GM18505 (cell line): Measurements from ENCODE around the gene CDYL2.

Source experiments
- ATAC-seq: cut with Tn5 transposase; IDR thresholded peaks from one replicate; pipeline ENCODE4 v1.9.1; 2021; ENCODE audit not compliant: unreplicated experiment
- POLR2A ChIP-seq: IDR thresholded peaks from 4 replicates; pipeline ENCODE4 v1.6.1; 2011; ENCODE audit warnings: borderline replicate concordance; ENCODE audit not compliant: insufficient read depth, insufficient read length; ENCODE audit errors: extremely low read depth

CDYL2 gene, protein sequence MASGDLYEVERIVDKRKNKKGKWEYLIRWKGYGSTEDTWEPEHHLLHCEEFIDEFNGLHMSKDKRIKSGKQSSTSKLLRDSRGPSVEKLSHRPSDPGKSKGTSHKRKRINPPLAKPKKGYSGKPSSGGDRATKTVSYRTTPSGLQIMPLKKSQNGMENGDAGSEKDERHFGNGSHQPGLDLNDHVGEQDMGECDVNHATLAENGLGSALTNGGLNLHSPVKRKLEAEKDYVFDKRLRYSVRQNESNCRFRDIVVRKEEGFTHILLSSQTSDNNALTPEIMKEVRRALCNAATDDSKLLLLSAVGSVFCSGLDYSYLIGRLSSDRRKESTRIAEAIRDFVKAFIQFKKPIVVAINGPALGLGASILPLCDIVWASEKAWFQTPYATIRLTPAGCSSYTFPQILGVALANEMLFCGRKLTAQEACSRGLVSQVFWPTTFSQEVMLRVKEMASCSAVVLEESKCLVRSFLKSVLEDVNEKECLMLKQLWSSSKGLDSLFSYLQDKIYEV

DNA sequence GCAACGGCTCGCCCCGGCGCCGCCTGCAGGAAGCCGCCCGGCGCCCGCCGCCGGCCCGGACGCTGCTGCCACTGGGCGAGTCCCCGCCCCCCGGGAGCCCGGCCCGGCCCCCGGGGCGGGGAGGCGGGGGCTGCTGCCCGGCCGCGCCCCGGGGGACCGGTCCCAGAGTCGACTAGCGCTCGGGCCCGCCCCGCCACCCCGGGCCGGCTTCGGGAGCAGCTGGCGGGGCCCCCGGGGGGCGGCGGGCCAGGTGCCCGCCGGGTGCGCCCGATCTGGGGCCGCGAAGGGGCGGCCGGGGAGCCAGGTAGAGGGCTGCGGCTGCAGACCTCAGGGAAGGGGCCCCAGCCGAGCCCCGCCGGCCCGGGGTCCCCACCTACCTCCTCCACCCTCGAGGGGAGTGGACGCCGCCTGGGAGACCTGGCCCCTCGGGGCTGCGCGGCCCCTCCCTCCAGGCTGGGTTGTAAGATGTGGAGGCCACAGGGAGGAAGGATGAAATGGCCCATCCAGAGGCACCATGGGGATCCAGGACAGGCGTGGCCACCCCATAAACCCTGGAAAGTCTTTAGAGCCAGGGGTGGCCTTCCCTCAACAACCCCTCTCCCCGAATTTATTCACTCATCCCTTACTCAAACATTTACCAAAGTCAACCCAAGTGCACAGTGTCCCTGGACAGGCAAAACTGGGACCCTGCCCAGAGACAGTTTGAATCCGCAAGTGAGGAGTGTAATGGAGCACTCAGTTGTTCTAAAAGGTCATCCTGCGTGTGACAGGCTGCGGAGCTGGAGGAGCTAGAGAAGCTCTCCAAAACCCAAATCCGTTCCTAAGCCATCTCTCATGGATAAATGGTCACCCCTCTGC is at the start of gene CDYL2:
Gene CDYL2, minus strand, starts transcription at position 73 of the 858 bp plus-strand sequence. CDS start 425 bp downstream, outside the sequence.
- peak; percentile 68 for ATAC-seq
- peak; percentile 12 for TF ChIP-seq POLR2A

DNA sequence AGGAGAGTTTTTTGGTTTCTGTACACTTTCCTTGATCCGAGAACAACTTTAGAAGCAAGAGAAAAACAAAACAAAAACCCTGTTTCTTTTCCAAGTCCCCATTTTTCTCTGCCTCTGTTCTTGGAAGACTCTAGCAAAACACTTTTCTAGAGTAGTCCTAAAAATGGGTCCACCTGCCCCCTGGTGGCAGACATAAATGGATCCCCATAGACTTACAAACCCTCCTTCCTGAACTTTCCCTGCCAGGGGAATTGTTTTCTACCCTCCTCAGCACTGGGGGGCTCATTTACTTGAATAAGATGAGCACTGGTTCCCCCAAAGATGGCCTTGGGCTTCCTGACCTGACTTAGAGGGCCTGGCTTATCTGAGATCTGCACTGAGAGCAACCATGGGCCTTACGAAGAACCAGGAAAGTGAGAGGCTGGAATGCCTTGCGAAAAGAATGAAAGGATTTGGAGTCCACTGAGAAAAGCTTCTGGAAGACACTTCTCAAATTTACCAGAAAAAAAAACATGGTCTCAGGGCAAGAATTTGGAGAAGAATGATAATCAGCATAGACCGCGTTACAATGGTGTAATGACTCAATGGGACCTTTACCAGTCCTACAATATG is 48.0 kb upstream of the CDYL2 start:
- ATAC-seq, result no peak
- TF ChIP-seq POLR2A, result no peak

DNA sequence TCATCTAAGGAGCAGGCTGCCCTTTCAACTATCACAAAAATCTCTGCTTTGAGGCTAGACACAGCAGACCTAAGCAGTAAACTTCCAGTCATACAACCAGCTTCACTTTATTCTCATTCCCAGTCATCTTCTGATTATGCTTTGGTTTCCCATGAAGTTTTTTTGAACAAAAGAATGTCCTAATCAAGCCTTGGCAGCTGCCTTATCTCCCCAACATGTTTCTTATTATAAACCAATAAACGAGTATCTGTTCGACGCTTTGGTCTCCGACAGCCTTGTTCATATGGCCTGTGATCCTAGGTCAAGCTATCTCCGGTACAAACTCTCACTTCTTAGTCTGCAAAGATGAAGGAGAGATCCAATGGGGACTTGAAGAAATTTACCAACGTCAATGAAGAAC is 47.4 kb upstream of the CDYL2 start:
- ATAC-seq, result no peak
- TF ChIP-seq POLR2A, result no peak

DNA sequence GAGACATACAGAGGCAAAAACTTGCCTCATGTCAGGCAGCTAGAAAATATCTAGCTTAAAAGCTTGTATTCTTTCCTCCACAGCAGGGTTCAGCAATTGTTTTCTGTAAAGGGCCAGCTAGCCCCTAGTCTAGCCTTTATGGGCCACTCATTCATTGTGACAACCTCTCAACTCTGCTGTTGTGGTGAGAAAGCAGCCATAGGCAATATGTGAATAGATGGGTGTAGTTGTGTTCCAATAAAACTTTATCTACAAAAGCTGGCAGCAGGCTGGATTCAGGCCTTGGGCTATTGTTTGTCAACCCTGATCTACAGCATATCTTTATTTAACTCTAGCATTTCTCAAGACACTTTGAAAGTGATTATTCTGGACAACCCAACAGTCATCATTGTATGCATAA is 46.4 kb upstream of the CDYL2 start:
- no peak for ATAC-seq
- TF ChIP-seq POLR2A, result no peak

DNA sequence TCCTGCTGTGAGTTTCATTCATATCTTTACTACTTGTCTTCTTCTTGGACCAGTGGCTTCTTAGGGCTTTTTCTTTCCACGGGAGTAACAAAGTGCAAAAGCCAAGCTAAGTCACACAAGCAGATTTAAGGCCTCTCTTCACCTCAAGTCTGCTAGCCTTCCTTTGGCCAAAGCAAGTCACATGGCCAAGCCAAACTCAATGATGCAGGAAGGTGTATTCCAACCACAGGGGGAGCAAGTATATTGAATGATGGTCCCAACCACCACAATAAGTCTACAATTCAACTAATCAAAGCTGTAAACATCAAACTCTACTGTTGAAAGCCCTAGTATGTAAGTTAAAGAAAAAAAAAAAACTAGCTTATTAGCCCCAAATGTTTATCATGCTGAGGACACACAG is 44.5 kb upstream of the CDYL2 start:
- ATAC-seq, result no peak
- no peak for TF ChIP-seq POLR2A

DNA sequence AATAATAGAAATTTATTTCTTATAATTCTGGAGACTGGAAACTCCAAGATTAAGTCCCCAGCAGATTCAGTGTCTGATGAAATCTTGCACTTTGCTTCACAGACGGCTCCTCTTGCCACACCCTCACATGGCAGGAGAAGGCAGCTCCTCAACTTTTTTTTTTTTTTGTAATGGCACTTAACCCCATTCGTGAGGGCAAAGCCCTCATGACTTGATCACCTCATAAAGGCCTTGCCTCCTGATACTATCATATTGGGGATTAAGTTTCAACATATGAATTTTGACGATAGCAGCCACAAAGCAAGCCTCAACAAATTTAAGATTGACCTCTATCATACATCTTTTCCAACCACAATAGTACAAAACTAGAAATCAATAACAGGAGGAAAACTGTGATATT is 42.3 kb upstream of the CDYL2 start:
- TF ChIP-seq POLR2A, result no peak
- ATAC-seq, result no peak

DNA sequence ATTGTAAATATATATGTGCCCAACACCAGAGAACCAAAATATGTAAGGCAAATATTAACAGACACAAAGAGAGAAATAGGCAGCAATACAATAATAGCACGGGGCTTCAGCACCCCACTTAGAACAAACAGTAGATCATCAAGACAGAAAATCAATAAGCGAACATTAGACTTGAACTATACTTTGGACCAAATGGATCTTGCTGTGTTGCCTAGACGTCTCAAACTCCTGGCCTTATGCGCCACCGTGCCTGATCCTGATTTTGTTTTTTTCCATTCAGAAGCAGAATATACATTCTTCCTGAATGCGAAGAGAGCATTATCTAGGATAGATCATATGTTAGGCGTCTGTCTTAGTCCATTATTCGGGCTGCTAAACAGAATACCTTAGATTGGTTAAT is 41.9 kb upstream of the CDYL2 start:
- no peak for ATAC-seq
- TF ChIP-seq POLR2A, result no peak

DNA sequence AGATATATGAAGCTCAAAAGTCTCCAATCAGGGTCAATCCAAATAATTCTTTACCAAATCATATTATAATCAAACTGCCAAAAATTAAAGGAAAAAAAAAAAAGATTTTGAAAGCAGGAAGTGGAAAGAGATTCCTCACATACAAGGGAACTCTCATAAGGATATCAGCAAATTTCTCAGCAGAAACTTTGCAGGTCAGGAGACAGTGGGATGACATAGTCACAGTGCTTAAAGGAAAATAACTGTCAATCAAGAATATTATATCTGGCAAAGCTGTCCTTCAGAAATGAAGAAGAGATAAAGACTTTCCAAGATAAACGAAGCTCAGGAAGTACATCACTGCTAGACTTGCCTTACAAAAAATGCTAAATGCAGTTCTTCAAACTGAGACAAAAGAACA is 40.0 kb upstream of the CDYL2 start:
- no peak for TF ChIP-seq POLR2A

DNA sequence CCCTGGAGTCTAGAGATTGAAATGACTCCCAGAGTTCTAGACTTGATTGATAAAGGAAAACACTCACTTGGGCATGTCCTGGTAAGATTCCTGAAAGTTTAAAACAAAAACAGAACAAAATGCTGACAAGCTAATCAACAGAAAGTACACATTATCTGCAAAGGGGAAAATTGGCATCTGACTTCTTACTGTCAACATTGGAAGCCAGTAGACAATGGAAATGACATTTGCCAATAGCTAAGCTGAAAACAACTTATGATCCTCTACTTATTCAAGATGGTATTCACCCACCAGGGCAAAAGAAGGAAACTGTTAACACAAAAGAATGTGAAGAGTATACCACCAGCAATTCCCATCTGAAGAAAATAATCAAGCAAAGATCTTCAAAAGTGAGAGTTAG is 36.8 kb upstream of the CDYL2 start:
- no peak for ATAC-seq
- TF ChIP-seq POLR2A, result no peak

More for the DNA sequence above, 40.0 kb upstream of the CDYL2 start:
- no peak for ATAC-seq

DNA sequence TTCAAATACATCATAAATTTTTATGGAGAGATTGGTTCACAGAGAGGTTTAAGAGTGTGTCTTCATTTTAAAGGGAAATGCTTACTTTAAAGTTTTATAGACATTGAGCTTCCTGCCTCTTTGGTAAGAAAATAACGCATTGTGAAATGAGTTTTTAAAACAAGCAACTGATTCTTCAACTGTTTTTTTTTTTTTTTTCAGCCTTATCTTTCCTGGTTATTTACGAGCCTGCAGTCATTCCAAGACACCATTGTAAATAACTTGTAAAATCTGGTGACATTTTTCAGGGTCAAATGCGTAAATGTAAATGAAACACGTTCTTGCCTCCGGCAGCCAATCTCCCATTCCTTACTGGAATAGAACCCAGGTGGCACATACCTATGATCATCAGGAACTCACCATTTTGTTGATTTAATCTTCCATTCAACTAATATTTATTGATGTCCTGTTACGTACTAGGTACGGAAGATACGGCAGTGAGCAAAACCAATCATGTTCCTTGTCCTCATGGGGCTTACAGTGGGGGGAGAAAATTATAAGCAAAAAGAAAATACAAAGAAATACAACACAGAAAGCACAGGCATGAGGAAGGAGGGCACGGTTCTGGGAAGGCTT is 33.2 kb upstream of the CDYL2 start:
- TF ChIP-seq POLR2A, result no peak

DNA sequence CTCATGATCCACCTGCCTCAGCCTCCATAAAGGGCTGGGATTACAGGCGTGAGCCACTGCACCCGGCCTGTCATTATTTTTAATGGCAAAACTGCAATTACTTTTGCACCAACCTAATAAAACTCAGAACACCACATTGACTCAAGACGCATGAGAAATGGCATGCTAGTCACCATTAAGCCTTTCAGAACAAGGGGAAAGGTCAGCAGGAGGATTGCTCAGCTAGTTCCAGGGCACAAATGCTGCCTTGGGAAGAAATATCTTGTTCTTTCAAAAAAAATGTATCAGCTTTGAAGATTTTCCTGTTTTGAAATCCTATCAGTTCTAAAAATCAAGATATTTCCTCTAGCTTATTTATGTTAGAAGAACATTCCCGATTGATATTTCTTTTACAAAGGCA is 32.4 kb upstream of the CDYL2 start:
- no peak for ATAC-seq
- TF ChIP-seq POLR2A, result no peak

More for the DNA sequence above, 33.2 kb upstream of the CDYL2 start:
- ATAC-seq, result no peak

DNA sequence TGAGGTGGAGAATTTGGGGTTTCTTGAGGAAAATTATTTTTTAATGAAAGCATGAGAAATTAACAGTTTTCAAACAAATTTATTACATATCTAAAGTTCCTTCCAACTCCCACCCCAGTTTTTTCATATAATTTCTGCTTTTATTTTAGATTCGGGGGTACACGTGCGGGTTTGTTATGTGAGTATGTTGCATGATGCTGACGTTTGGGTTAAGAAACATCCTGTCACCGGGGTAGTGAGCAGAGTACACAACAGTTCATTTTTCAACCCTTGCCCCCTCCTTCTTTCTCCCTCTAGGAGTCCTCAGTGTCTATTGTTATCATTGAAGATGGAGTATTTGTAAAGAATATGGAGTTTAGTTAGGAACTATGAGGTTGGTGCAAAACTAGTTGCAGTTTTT is 31.8 kb upstream of the CDYL2 start:
- ATAC-seq, result no peak
- no peak for TF ChIP-seq POLR2A

DNA sequence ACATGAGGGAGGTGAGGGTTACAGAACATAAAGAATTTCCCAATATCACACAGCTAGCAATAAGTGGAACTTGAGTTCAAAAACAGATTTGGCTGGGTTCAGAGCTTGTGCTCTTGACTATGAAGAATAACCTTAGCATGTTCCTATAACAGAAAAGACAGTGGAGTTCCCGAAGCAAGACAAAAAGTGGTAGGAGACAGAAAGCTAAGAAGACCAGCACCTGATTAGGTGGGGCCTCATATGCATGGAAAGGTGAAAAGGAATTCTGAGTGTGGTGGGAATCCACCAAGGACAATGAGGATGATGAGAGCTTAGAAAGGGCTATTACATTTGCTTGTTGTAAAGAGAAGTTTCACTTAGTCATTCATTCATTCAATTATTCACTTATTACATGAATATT is 26.6 kb upstream of the CDYL2 start:
- ATAC-seq, result no peak
- no peak for TF ChIP-seq POLR2A
